Measurements from ENCODE around the gene KAZN. TPM values are rescaled to one million over a fixed set of nuclear protein-coding genes. Genes with fewer than 3 reads are reported as not detected.

KAZN gene
- total RNA-seq, 1 experiment from 2014 or later = 2.4 TPM

DNA sequence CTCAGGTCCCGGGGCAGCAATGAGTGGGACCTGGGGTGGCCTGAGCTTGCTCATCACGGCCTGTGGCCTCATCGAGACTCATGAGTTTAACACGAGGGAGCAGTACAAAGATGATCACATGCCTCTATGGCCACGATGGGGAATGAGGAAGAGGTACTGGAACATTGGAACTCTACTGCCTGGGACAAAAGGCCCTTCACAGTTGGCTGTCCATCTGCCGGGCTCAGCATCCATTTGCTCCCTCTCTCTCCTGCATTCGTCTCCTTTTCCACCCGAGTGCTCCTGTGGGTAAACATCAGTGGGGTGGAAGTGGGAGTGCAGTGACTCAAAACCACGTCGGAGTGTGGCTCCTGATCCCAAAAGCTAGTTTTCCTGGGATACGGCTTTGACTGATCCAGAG, 124.9 kb downstream of the KAZN start:
- H3K9me3 Mint-ChIP-seq (ENCODE audit: unreplicated experiment) = no peaks in the 10 kb centered on the region
- H3K9me3 ChIP-seq = no peaks in the 10 kb centered on the region
- no peaks in the 10 kb centered on the region for H3K36me3 Mint-ChIP-seq (ENCODE audit: insufficient read depth, unreplicated experiment)
- ChIA-PET POLR2A (no interaction called here), CTCF (no interaction called here)
- no peak overlapping the region for H3K4me3 ChIP-seq (ENCODE audit: low read depth, low read length)
- no peaks in the 10 kb centered on the region for H3K36me3 ChIP-seq (ENCODE audit: control insufficient read depth, insufficient read depth, low read length)
- H3K27me3 Mint-ChIP-seq (ENCODE audit: insufficient read depth, unreplicated experiment) = peaks cover 9% of the 10 kb centered on the region
- intact Hi-C loops (cut with micrococcal nuclease; ENCODE audit: unreplicated experiment) = no loop called here
- H3K4me3 Mint-ChIP-seq (ENCODE audit: unreplicated experiment) = no peak overlapping the region
- no peaks in the 10 kb centered on the region for H3K4me1 Mint-ChIP-seq (ENCODE audit: low read depth, unreplicated experiment)
- DNase-seq = no peak
- no peak for TF ChIP-seq CTCF (IDR thresholded peaks at IDR 0.05; ENCODE audit: insufficient read depth in 1 of 2, low read depth in 1 of 2, low read length in 1 of 2, severe bottlenecking in 1 of 2, unreplicated experiment in 1 of 2)
- no peaks in the 10 kb centered on the region for H3K4me1 ChIP-seq
- H3K27me3 ChIP-seq (replicated peaks; ENCODE audit: control insufficient read depth, insufficient read depth, low read length) = no peaks in the 10 kb centered on the region
- H3K27ac Mint-ChIP-seq (ENCODE audit: unreplicated experiment) = no peak overlapping the region
- BruUV-seq (replicated peaks) = no TSS peak

- intact Hi-C loops (cut with micrococcal nuclease; ENCODE audit: unreplicated experiment) = no loop called here
- H3K27me3 ChIP-seq (replicated peaks; ENCODE audit: control insufficient read depth, insufficient read depth, low read length) = no peaks in the 10 kb centered on the region
- POLR2A ChIA-PET = no interaction called here
- no peaks in the 10 kb centered on the region for H3K9me3 ChIP-seq
- no peaks in the 10 kb centered on the region for H3K4me1 ChIP-seq
- no peak overlapping the region for H3K27ac Mint-ChIP-seq (ENCODE audit: unreplicated experiment)
- CTCF ChIA-PET = no interaction called here
- H3K27me3 Mint-ChIP-seq (ENCODE audit: insufficient read depth, unreplicated experiment) = peaks cover 9% of the 10 kb centered on the region
- no peak overlapping the region for H3K4me3 ChIP-seq (ENCODE audit: low read depth, low read length)
- no peak for TF ChIP-seq CTCF (IDR thresholded peaks at IDR 0.05; ENCODE audit: insufficient read depth in 1 of 2, low read depth in 1 of 2, low read length in 1 of 2, severe bottlenecking in 1 of 2, unreplicated experiment in 1 of 2)
- H3K9me3 Mint-ChIP-seq (ENCODE audit: unreplicated experiment) = no peaks in the 10 kb centered on the region
- no peak for DNase-seq
- no peaks in the 10 kb centered on the region for H3K4me1 Mint-ChIP-seq (ENCODE audit: low read depth, unreplicated experiment)
- no peaks in the 10 kb centered on the region for H3K36me3 ChIP-seq (ENCODE audit: control insufficient read depth, insufficient read depth, low read length)
- no peak overlapping the region for H3K4me3 Mint-ChIP-seq (ENCODE audit: unreplicated experiment)
- no peaks in the 10 kb centered on the region for H3K36me3 Mint-ChIP-seq (ENCODE audit: insufficient read depth, unreplicated experiment)
- BruUV-seq (replicated peaks) = no TSS peak
These were observed 125.8 kb downstream of the KAZN start for GRCh38 chr1:14724246-14724645.

DNA sequence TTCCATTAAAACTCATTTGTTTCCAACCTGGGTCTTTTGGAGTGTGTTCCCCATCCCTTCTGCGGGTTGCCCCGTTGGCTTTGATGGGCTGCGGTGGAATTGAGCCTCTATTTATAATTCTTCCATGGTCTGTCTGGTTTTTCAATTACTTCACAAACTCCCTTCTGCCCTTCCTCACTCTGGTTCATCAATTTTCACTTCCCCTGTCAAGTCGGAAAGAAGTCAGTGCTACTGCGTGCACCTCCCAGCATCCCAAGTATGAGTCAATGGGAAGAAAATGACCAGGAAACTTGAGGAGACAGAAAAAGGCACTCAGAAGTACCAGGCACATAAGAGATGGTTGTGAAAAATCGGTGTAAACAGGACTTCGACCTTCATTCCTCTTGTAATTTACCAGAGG, 126.2 kb downstream of the KAZN start:
- no peak for TF ChIP-seq CTCF (IDR thresholded peaks at IDR 0.05; ENCODE audit: insufficient read depth in 1 of 2, low read depth in 1 of 2, low read length in 1 of 2, severe bottlenecking in 1 of 2, unreplicated experiment in 1 of 2)
- no peaks in the 10 kb centered on the region for H3K9me3 Mint-ChIP-seq (ENCODE audit: unreplicated experiment)
- POLR2A ChIA-PET = no interaction called here
- peaks cover 9% of the 10 kb centered on the region for H3K27me3 Mint-ChIP-seq (ENCODE audit: insufficient read depth, unreplicated experiment)
- H3K27ac Mint-ChIP-seq (ENCODE audit: unreplicated experiment) = no peak overlapping the region
- DNase-seq = no peak
- no TSS peak for BruUV-seq (replicated peaks)
- H3K36me3 ChIP-seq (ENCODE audit: control insufficient read depth, insufficient read depth, low read length) = no peaks in the 10 kb centered on the region
- intact Hi-C loops (cut with micrococcal nuclease; ENCODE audit: unreplicated experiment) = no loop called here
- no peak overlapping the region for H3K4me3 Mint-ChIP-seq (ENCODE audit: unreplicated experiment)
- no peak overlapping the region for H3K4me3 ChIP-seq (ENCODE audit: low read depth, low read length)
- H3K4me1 Mint-ChIP-seq (ENCODE audit: low read depth, unreplicated experiment) = no peaks in the 10 kb centered on the region
- H3K9me3 ChIP-seq = no peaks in the 10 kb centered on the region
- CTCF ChIA-PET = no interaction called here
- no peaks in the 10 kb centered on the region for H3K36me3 Mint-ChIP-seq (ENCODE audit: insufficient read depth, unreplicated experiment)
- no peaks in the 10 kb centered on the region for H3K4me1 ChIP-seq
- no peaks in the 10 kb centered on the region for H3K27me3 ChIP-seq (replicated peaks; ENCODE audit: control insufficient read depth, insufficient read depth, low read length)

All from Caco-2 (cell line).